Left colon (tissue), 2 donors: Measurements from ENCODE around the gene SHROOM3. TPM values are rescaled to one million over a fixed set of nuclear protein-coding genes. Genes with fewer than 3 reads are reported as not detected.
"Not testable (repeated sequence)": the region's sequence is repeated elsewhere in the genome, so short reads cannot be mapped to it uniquely, and the experiment has no call there.

Experiments used
- ATAC-seq: fragments of 200-7000 bp; cut with Tn5 transposase; one replicate; pipeline ENCODE4 v1.9.1; 2020; ENCODE audit warnings: mild to moderate bottlenecking, moderate library complexity
- DNase-seq, 2 donors: peaks; one replicate each; pipeline ENCODE4 v3.0.0-alpha.2; 2020
- intact Hi-C, 2 donors: fragments of 100-400 bp; cut with DNase I in 1 of 2; cut with micrococcal nuclease in 1 of 2; formaldehyde crosslinking; loops; one replicate each; pipeline versions ENCODE4 v1.11.2 to v1.14.0; 2022; cut with DNase I, micrococcal nuclease
- total RNA-seq, 2 donors: library from RNA; stranded (reverse); fragmentation: NEBNext Ultra II Directional; extraction: Animal tissue kit (Norgen Biotek cat#: 25700); gene quantifications; one replicate each; pipeline ENCODE4 v1.2.1, GENCODE V29; 2021
- donor health status: DM: no; HTN: no; CAD: no.
- donor health status: DM: yes; HTN: yes; CAD: no.

SHROOM3 gene
- total RNA-seq, 2 donors from 2014 or later, result 158 to 248 TPM

- DNase-seq, result no peak
- intact Hi-C loops, result no loop called here
These were observed 162.5 kb downstream of the SHROOM3 start for GRCh38 chr4:76597423-76597979.

GRCh38 chr4:76600447-76600846, 165.4 kb downstream of the SHROOM3 start:
- no peak for DNase-seq
- peak; percentile 73 for ATAC-seq
- intact Hi-C loops, result no loop called here

More at GRCh38 chr4:76597423-76597979, 162.5 kb downstream of the SHROOM3 start:
- no peak for ATAC-seq

GRCh38 chr4:76601791-76602190, 166.8 kb downstream of the SHROOM3 start:
- ATAC-seq (peak; percentile 64), DNase-seq (no peak)
- intact Hi-C loops, result no loop called here

- intact Hi-C loops, result no loop called here
- ATAC-seq (no peak), DNase-seq (no peak)
These were observed 170.1 kb downstream of the SHROOM3 start for GRCh38 chr4:76605099-76605563.

GRCh38 chr4:76606645-76607265, 171.7 kb downstream of the SHROOM3 start:
- DNase-seq (no peak), ATAC-seq (no peak)
- intact Hi-C loops, result no loop called here

- DNase-seq (no peak), ATAC-seq (no peak)
- intact Hi-C loops, result no loop called here
These were observed 172.3 kb downstream of the SHROOM3 start for GRCh38 chr4:76607266-76607799.

- DNase-seq, result no peak
- intact Hi-C loops, result no loop called here
- no peak for ATAC-seq
These were observed 172.8 kb downstream of the SHROOM3 start for GRCh38 chr4:76607846-76608245.

- ATAC-seq, intact Hi-C loops, DNase-seq: not testable (repeated sequence)
These were observed 173.5 kb downstream of the SHROOM3 start for GRCh38 chr4:76608549-76608948.

GRCh38 chr4:76610751-76611547, 175.9 kb downstream of the SHROOM3 start:
- no peak for ATAC-seq
- intact Hi-C loops, result no loop called here
- DNase-seq, result no peak

- intact Hi-C loops, result no loop called here
- ATAC-seq, result peak; percentile 92
- peak; percentile 70 to 85 for DNase-seq
These were observed 176.7 kb downstream of the SHROOM3 start for GRCh38 chr4:76611616-76612207.

GRCh38 chr4:76614589-76614988, 179.6 kb downstream of the SHROOM3 start:
- DNase-seq (no peak), ATAC-seq (no peak)
- intact Hi-C loops, result no loop called here

- intact Hi-C loops, result no loop called here
- ATAC-seq, result no peak
- DNase-seq, result no peak
These were observed 181.0 kb downstream of the SHROOM3 start for GRCh38 chr4:76615999-76616398.

GRCh38 chr4:76616526-76616925, 181.5 kb downstream of the SHROOM3 start:
- ATAC-seq (no peak), DNase-seq (no peak)
- intact Hi-C loops, result no loop called here

- ATAC-seq, result peak; percentile 87
- peak; percentile 31 to 78 for DNase-seq
- intact Hi-C loops, result no loop called here
These were observed 185.9 kb downstream of the SHROOM3 start for GRCh38 chr4:76620723-76621468.

- intact Hi-C loops, result no loop called here
- ATAC-seq, result peak; percentile 13
- no peak for DNase-seq
These were observed 187.1 kb downstream of the SHROOM3 start for GRCh38 chr4:76622126-76622525.

GRCh38 chr4:76622717-76623116, 187.7 kb downstream of the SHROOM3 start:
- DNase-seq, result no peak
- ATAC-seq, result no peak
- intact Hi-C loops, result no loop called here

- peak; percentile 25 for ATAC-seq
- no peak for DNase-seq
- intact Hi-C loops, result no loop called here
These were observed 188.4 kb downstream of the SHROOM3 start for GRCh38 chr4:76623217-76624045.

- ATAC-seq, result no peak
- intact Hi-C loops, result no loop called here
- no peak for DNase-seq
These were observed 189.2 kb downstream of the SHROOM3 start for GRCh38 chr4:76624241-76624681.
